ENCODE results near the gene AURKAIP1. TPM values are rescaled to one million over a fixed set of nuclear protein-coding genes. Genes with fewer than 3 reads are reported as not detected.
A peak's percentile ranks its signal among the peaks of the same experiment; 100 is the strongest.
"Not testable (repeated sequence)": the region's sequence is repeated elsewhere in the genome, so short reads cannot be mapped to it uniquely, and the experiment has no call there.

Gene AURKAIP1
- polyA plus RNA-seq, 3 donors: 52.0 to 89.3 (median 86.3) TPM

DNA sequence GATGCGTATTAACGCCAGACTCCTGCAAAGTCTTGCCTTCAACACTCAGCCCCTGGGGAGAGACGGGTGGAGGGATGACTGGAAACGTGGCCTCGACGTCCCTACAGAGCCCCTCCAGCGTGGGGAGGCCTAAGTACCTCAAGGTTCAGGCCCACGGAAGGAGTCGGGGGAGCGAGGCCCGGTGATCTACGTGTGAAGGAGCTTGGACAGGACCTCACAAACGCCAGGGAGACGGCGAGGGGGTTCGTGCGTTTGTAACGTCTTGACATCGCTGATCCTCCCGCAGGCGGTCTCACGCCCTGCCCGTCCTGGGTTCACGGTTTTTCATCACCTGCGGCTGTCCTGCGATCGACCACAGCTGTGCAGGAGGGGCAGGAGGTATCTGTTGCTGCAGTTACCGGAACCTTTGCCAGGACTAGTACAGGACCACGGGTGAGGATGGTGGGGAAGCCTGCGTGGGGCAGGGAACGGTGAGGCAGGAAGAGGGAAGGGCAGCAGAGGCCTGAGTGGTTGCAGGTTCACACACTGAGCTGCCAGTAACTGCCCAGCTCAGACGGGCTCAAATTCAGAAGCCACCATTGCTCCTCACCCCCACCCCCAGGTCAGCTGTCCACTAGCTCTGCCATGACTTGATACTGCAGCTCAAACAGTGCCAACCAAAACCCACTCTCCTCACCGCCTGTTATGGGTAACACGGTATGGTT is 25.0 kb upstream of the AURKAIP1 start:
- no peak for DNase-seq (ENCODE audit: extremely low read depth in 1 of 11, low read depth in 9 of 11, low spot score in 4 of 11)

DNA sequence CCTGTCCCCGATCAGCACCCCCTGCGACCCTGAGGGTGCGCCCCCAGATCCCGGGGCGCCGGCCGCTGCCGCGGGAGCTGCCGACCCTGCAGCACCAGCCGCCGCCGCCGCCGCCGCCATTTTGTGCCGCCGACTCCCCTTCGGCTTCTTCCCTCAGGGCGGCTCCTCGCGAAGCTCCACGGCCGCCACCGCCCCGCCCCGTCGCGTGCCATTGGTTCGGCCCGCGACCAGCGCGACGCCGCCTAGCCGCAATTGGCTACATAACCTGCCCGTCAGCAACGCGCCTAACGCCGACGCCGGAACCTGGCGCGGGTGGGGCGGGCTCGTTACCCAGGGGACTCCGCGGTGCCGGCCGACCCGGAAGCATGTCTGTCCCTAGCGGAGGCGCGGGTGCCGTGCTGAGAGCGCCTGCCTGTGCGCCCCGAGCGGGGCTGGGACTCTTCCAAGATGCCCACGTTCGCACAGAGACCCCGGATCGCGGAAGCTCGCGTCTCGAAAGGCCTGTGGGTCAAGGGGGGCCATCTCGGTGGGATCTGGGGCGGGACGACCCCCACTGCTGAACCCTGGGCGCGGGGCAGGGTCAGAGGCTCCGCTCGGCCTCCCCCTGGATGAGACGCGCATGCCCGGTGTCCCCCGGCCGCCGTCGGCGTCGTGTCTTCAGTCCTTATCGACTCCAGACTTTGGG is 24.3 kb upstream of the AURKAIP1 start, which contains the start of gene CCNL2:
CCNL2 (minus strand) TSS at position 149 of the 685 bp plus-strand sequence; CDS start at position 120, 29 bp downstream.
- DNase-seq (ENCODE audit: extremely low read depth in 1 of 11, low read depth in 9 of 11, low spot score in 4 of 11): peak; percentile 92 to 99 (median 97)

DNA sequence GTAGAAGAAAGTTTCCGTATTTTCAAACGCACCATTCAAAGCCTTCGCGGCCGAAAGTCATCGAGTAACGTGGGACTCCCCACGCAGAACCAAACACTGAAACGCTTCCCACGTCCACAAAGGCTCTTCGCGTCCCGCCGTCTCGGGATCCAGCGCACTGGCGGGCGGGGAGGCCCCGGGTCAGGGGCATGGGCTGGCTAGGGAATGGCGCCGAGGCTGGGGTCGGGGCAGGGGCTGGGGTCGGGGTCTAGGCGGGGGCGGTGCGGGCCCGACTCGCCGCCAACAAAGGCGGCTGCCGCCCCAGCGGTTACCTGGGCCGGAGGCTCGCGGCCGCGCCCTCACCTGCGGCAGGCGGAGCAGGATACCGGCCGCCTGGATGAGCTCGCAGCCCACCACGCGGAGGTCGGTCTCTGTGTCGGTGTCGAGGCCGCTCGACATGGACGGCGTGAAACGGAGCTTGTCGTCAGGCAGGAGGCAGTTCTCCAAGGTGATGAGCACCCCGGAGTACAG is 23.7 kb upstream of the AURKAIP1 start:
- DNase-seq (ENCODE audit: extremely low read depth in 1 of 11, low read depth in 9 of 11, low spot score in 4 of 11): no peak

DNA sequence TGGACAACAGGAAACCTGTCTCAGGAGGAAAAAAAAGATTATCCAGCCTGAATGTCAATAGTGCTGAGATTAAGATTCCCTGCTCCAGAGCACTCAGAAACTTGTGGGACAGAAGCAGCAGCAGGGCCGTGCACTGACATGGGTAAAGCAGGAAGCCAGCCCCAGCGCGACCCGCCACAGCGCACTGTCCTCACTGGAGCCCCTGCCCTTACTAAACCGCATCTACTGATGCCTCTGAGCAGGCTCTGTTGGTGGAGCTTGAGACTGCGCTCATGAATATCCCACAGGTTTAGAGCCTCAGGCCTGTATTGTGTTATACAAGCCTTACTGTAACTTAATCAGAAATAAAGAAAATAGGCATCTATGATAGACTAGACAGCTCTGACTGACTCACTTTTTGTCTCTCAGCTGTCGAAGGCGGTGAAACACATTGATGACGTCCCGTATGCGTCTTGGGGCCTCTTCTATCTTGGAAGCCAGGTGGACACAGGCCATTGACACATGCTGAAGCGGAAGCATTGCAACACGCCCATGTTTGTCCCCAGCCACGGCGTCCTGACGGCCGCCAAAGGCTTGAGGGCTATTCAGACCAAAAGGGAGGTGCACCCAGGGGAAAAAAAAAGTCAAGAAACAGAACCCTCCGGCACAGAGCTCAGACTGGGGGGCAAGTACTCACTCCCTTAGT is 23.0 kb upstream of the AURKAIP1 start:
- no peak for DNase-seq (ENCODE audit: extremely low read depth in 1 of 11, low read depth in 9 of 11, low spot score in 4 of 11)

DNA sequence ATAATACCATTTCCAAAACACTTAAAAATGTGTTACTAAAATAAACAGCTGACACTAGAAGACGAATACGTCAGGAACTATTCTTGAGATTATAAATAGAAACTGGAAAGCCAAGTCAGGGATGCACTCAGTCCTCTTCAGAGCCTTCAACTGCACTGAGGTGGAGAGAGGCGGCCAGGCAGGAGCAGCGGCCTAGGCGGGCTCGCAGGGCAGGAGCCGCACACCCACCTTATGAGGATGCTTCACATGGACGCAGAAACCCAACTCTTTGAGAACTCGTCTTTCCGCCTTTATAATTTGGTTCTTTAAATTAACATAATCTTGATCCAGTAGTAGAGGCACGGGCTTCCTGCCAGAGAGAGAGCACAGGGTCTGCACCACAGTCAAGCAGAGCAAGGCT is 20.2 kb upstream of the AURKAIP1 start:
- no peak for DNase-seq (ENCODE audit: extremely low read depth in 1 of 11, low read depth in 9 of 11, low spot score in 4 of 11)

DNA sequence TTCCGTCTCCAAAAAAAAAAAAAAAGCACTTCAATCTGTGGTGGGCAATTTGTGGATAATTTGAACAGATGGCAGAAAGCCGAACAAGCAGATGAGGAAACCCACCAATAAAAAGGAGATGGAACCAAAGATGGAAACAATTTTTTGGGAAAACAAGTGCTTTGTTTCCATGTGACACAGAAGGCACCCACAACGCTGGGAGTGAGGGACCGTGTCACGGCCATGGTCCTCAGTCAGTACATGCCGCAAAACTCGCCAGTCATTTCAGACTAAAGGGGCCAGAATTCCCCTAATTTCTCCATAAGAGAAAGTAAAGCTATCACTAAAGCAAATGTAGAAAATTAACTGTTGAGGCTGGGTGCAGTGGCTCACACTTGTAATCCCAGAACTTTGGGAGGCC is 19.1 kb upstream of the AURKAIP1 start:
- no peak for DNase-seq (ENCODE audit: extremely low read depth in 1 of 11, low read depth in 9 of 11, low spot score in 4 of 11)

DNA sequence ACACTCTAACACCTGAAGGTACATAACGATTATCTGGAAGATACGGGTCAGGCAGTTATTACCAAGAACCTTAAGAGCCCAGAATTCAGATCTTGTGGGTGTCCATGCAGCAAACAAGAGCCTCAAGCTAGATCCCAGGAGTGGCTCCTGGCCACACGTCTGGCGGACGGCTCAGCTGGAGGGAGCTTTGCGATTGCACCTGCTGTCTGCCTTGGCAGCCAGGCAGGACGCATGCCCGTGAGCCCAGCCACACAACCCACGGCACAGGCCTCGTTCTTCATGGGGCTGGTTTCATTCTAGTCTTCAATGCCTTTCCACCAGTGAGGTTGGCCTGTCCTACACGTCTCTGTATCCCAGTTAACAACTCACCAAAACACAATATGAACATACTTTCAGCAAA is 18.4 kb upstream of the AURKAIP1 start:
- DNase-seq (ENCODE audit: extremely low read depth in 1 of 11, low read depth in 9 of 11, low spot score in 4 of 11): no peak

DNA sequence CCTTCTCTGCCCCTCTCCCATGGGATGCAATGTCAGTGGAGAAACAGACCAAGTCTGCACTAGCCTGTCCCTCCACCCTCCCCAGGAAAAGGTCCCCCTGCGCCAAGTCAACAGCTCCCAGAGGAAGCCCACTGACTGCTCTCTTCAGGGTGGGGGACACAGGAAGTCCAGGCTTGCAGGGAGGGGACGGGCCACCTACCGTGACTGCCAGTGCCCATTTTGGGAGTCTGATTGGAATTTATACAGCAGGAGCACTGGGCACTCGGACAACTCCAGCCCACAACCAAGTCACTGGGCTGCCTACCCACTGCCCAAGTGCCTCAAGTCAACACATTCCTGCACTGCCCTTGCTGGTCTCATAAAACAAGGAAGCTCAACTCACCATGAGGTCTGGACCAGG is 18.0 kb upstream of the AURKAIP1 start:
- no peak for DNase-seq (ENCODE audit: extremely low read depth in 1 of 11, low read depth in 9 of 11, low spot score in 4 of 11)

DNA sequence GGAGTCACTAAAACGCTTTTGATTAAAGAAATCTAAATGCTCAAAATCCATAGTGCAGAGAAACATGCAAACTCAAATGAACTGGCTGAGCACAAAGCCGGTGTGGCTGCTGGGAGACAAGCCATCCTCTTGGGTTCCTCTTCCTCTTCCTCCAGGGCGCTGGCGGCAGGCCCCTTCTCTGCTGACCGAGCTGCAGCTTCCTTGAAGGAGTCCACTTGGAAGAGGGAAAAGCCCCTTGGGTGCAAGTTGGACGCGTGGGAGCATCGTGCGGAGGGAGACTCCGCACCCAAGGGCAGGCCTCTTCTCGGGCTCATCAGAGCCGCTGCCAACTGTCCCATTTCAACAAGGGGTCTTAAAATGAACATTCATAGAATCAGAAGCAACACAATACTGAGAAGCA is 16.2 kb upstream of the AURKAIP1 start:
- DNase-seq (ENCODE audit: extremely low read depth in 1 of 11, low read depth in 9 of 11, low spot score in 4 of 11): no peak

DNA sequence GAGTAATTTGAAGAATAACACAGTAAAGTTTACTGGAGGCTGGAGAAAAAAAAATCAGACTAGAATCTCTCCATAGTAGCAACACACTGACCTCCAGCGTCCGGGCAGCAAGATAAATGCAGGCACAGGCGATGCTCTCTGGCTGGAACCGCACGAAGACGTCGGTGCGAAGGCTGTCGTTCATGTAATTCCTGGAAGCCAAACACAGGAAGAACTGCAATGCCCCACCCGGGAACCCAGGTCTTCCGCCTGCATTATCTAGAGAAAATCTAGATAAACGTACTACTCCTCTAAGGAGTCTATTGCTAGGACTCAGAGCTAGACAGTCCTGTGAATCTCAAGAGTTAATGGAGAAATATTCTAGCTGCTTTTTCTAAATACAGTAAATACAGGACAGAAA is 15.7 kb upstream of the AURKAIP1 start:
- DNase-seq (ENCODE audit: extremely low read depth in 1 of 11, low read depth in 9 of 11, low spot score in 4 of 11): no peak

DNA sequence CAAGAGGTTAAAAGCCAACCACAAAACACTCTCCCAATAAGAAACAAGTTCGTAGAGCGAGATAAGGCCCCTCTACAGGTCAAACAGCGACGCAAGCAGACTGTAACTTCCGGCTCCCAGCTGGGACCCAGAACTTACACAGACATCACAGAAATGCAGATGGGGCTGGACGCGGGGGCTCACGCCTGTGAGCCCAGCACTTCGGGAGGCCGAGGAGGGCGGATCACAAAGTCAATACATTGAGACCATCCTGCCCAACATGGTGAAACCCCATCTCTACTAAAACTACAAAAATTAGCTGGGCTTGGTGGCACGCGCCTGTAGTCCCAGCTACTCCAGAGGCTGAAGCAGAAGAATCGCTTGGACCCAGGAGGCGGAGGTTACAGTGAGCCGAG is 13.1 kb upstream of the AURKAIP1 start:
- DNase-seq (ENCODE audit: extremely low read depth in 1 of 11, low read depth in 9 of 11, low spot score in 4 of 11): no peak

DNA sequence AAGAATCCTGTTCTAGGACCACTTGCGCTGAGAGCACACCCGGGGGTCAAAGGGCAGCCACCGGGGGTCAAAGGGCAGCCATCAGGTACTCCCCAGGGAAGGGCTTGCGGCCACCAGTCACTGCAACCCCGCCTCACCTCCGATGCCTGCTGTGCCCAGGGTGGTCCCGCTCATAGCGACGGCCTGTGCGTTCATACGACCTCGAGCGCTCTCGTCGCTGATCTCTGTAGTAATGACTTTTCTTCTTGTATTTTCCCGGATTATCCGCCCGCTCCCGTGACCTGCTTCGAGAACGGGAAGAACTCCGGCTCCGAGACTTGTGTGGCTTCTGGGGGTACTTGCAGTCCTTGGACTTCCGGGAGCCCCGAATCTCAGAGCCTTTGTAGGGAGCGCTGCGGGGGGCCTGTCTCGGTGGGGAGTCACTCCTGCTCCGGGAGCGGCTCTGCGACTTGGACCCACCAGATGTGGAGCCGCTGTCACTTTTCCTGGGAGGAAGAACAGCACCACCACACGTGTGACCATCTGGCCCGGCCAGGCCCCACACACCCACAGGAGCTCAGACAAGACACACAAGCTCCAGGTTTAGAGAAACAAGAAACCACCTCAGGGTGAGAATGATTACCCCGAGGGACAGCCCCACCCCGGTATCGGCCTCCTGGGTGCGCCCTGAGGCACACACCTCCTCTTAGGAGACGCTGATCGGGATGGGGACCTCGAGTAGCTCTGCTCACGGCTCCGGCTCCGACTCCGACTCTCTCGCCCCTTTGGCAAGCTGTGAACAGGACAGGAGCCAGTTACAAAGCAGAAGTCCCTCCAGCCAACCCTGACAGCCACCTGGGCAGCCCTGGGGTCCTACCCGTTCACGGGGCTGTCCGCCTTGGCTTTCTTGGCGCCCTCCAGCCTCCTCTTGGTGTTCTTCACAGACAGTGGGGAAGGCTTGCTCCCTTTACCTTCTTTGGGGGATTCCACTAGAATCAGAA is 12.4 kb upstream of the AURKAIP1 start:
- no peak for DNase-seq (ENCODE audit: extremely low read depth in 1 of 11, low read depth in 9 of 11, low spot score in 4 of 11)

DNA sequence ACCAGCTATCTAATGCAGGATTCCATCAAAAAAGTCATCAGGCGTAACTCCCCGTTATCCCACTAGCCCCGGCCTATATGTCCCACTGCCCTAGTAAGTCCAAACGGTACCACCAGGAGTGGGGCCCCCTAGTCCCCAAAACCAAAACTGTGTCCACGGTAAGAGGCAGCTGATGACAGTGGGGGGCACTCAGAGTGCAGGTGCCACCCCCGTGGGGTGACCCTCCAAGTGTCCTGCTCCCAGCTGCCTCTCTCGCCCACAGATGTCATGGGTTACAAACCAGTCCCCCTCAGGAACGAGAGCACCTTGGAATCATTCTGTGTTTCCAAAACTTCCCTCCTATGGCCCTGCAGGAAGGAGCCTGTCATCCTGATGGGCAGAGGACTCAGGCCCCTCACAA is 10.9 kb upstream of the AURKAIP1 start:
- DNase-seq (ENCODE audit: extremely low read depth in 1 of 11, low read depth in 9 of 11, low spot score in 4 of 11): no peak

DNA sequence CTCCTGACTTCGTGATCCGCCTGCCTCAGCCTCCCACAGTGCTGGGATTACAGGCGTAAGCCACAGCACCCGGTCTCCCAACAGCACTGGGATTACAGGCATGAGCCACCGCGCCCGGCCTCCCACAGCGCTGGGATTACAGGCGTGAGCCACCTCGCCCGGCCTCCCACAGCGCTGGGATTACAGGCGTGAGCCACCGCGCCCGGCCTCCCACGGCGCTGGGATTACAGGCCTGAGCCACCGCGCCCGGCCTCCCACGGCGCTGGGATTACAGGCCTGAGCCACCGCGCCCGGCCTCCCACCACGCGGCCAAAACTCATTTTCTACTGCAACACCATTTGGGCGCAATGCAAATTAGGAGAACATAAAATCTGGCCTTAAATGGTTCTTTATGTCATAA is 10.3 kb upstream of the AURKAIP1 start:
- DNase-seq (ENCODE audit: extremely low read depth in 1 of 11, low read depth in 9 of 11, low spot score in 4 of 11): not testable (repeated sequence)

DNA sequence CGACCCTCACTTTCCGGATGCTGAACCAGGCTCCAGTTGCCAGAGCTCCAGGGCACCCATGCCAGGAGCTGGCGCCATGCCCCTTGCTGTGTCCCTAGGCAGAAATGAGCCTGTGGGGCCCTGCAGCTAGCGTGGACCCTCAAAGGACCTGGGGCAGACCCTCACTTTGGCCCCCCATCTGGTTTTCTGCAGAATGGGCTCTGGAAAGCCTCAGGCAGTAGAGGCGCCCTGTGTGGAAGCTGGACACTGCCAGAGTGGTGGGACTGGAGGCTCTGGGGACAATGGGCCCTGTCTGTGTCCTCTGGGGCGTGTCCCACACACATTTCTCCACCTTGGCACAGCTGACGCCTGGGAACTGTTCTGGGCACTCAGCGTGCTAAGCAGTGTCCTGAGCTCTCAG is 6.3 kb upstream of the AURKAIP1 start:
- no peak for DNase-seq (ENCODE audit: extremely low read depth in 1 of 11, low read depth in 9 of 11, low spot score in 4 of 11)

DNA sequence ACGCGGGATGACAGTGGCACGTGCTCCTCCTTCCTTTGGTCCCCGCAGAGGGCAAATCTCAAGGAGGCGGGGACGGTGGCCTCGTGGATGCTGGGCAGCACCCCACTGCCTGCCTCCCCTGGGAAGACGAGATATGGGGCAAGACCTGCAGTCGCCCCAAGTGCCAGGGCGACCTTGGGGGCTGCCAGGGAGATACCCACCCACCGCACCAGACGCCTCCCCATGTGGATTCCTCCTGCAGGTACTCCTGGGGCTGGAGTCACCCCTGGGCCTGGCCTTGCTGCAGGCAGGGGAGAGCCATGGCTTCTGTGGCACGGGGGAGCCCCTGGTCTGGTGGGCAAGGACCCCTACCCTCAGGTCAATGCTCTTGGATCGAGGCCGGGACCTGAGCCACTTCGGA is 5.9 kb upstream of the AURKAIP1 start:
- DNase-seq (ENCODE audit: extremely low read depth in 1 of 11, low read depth in 9 of 11, low spot score in 4 of 11): no peak

DNA sequence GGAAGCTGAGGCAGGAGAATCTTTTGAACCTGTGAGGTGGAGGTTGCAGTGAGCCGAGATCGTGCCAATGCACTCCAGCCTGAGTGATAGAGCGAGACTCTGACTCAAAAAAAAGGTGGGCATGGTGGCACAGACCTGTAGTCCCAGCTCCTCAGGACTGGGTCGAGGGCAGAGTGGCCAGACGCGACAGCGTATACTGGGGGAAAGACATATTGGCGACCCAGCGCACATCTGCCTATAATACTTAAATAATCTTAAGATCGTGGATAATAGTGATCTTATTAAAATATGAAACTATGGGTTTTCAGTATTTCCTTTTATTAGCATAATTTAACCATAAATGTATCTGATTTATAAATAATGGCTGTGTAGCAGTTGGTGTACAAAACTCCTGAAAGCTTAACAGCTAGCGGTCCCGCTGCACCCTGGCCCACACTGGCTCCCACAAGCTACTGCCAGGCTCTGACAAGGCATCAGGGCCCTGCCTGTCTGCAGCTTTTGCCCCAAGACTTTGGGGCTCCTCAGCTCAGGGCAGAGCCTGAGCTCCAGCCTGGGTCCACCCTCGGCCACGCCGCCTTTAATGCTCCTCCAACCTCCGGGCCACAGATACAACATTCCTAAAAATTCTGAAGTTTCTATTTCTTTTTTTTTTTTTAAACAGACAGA is 2.7 kb upstream of the AURKAIP1 start:
- DNase-seq (ENCODE audit: extremely low read depth in 1 of 11, low read depth in 9 of 11, low spot score in 4 of 11): no peak

DNA sequence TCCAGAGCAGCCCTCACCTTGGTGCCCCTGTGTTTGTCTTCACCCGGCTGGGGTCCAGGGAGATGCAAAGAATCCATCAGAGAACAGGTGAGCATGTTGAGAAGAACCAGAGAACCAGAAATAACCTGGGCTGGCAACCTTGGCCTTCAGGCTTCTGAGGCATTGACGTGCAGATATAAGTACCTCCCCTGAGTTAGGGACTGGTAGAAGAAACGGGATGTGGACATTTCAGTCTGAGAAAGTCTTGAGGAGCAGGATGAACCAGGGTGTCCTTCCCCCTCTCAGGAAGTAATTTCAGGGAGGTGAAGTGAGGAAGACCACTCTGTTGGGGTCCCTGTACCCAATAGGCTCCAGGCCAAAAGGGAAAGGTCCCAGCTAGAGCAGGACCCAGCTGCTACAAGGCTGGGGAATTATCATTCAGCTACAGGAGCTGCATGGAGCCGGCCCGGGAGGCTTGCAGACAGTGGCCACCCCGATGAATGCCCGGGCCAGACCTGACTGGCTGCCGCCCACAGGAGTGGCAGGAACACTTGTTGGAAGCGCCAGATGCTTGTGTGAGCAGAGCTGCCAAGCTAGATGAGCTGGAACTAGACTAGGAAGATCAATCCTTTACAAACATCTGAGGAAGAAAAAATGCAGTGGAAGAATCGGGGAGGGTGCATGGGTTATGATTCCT is 1.7 kb upstream of the AURKAIP1 start:
- DNase-seq (ENCODE audit: extremely low read depth in 1 of 11, low read depth in 9 of 11, low spot score in 4 of 11): no peak

Measured in renal cortex interstitium (tissue), 11 donors.